ENCODE data around the gene PCDHB3.
"Not testable (repeated sequence)": the region's sequence is repeated elsewhere in the genome, so short reads cannot be mapped to it uniquely, and the experiment has no call there.

DNA sequence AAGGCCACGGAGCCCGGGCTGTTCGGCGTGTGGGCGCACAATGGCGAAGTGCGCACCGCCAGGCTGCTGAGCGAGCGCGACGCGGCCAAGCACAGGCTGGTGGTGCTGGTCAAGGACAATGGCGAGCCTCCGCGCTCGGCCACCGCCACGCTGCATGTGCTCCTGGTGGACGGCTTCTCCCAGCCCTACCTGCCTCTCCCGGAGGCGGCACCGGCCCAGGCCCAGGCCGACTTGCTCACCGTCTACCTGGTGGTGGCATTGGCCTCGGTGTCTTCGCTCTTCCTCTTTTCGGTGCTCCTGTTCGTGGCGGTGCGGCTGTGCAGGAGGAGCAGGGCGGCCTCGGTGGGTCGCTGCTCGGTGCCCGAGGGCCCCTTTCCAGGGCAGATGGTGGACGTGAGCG, 2.2 kb downstream of the PCDHB3 start:
- TF ChIP-seq, protein P1, sequence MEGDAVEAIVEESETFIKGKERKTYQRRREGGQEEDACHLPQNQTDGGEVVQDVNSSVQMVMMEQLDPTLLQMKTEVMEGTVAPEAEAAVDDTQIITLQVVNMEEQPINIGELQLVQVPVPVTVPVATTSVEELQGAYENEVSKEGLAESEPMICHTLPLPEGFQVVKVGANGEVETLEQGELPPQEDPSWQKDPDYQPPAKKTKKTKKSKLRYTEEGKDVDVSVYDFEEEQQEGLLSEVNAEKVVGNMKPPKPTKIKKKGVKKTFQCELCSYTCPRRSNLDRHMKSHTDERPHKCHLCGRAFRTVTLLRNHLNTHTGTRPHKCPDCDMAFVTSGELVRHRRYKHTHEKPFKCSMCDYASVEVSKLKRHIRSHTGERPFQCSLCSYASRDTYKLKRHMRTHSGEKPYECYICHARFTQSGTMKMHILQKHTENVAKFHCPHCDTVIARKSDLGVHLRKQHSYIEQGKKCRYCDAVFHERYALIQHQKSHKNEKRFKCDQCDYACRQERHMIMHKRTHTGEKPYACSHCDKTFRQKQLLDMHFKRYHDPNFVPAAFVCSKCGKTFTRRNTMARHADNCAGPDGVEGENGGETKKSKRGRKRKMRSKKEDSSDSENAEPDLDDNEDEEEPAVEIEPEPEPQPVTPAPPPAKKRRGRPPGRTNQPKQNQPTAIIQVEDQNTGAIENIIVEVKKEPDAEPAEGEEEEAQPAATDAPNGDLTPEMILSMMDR (conservative IDR thresholded peaks at IDR 0.05): not testable (repeated sequence)
- TF ChIP-seq ZFX (IDR thresholded peaks at IDR 0.05): not testable (repeated sequence)

All from C4-2B (cell line).